ENCODE measurements around the gene TGM6.

DNA sequence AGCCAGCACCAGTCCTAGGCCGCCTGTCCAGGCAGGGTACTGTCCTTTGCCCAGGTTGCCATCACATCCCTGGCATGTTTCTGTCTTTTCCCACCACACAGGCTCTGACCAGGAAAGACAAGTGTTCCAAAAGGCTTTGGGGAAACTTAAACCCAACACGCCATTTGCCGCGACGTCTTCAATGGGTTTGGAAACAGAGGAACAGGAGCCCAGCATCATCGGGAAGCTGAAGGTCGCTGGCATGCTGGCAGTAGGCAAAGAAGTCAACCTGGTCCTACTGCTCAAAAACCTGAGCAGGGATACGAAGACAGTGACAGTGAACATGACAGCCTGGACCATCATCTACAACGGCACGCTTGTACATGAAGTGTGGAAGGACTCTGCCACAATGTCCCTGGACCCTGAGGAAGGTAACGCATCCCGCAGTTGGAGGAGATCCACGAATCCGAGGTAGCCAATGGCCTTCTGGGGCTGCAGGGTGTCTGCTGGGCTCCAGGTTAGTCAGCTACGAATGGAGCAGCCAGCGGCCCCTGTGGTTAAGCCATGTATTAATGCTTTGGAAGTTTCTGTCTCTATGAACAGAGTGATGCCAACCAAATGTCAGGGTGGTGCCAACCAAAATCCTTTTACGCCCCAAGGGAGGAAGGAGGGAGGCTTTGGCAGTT, 48.7 kb upstream of the TGM6 start:
- TF ChIP-seq, protein P1, sequence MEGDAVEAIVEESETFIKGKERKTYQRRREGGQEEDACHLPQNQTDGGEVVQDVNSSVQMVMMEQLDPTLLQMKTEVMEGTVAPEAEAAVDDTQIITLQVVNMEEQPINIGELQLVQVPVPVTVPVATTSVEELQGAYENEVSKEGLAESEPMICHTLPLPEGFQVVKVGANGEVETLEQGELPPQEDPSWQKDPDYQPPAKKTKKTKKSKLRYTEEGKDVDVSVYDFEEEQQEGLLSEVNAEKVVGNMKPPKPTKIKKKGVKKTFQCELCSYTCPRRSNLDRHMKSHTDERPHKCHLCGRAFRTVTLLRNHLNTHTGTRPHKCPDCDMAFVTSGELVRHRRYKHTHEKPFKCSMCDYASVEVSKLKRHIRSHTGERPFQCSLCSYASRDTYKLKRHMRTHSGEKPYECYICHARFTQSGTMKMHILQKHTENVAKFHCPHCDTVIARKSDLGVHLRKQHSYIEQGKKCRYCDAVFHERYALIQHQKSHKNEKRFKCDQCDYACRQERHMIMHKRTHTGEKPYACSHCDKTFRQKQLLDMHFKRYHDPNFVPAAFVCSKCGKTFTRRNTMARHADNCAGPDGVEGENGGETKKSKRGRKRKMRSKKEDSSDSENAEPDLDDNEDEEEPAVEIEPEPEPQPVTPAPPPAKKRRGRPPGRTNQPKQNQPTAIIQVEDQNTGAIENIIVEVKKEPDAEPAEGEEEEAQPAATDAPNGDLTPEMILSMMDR (IDR thresholded peaks at IDR 0.05): no peak
- no peak for TF ChIP-seq EP300 (IDR thresholded peaks at IDR 0.05)

All from stomach (tissue), 4 donors.